Measurements from ENCODE around the gene CD247.
A peak's percentile ranks its signal among the peaks of the same experiment; 100 is the strongest.

The CD247 gene

GRCh38 chr1:167404161-167404888 is 114.0 kb downstream of the CD247 start:
- TF ChIP-seq CTCF (IDR thresholded peaks at IDR 0.05): no peak

- peak; percentile 74 for TF ChIP-seq CTCF (IDR thresholded peaks at IDR 0.05)
Observed at GRCh38 chr1:167401260-167401873, 117.0 kb downstream of the CD247 start.

GRCh38 chr1:167400359-167400953 is 117.9 kb downstream of the CD247 start:
- TF ChIP-seq CTCF (IDR thresholded peaks at IDR 0.05): no peak

GRCh38 chr1:167392200-167392696 is 126.1 kb downstream of the CD247 start:
- TF ChIP-seq CTCF (IDR thresholded peaks at IDR 0.05): no peak

GRCh38 chr1:167388976-167389375 is 129.4 kb downstream of the CD247 start:
- TF ChIP-seq CTCF (IDR thresholded peaks at IDR 0.05): no peak

- no peak for TF ChIP-seq CTCF (IDR thresholded peaks at IDR 0.05)
Observed at GRCh38 chr1:167387251-167387910, 130.9 kb downstream of the CD247 start.

Data from LNCAP (cell line).